A549 (cell line): Measurements from ENCODE around the gene SYCP3. TPM values are rescaled to one million over a fixed set of nuclear protein-coding genes. Genes with fewer than 3 reads are reported as not detected.

ENCODE experiments used
- ATAC-seq, 2 experiments: fragments of 200-7000 bp in 1 of 2; fragments of >200 bp in 1 of 2; cut with Nextera tagmentation in 1 of 2; cut with Tn5 transposase in 1 of 2; 3 replicates each; pipeline versions ENCODE4 v1.8.0 to v1.9.1; 2018 to 2020; ENCODE audit warnings: mild to moderate bottlenecking in 1 of 2, moderate library complexity in 1 of 2
- CTCF ChIA-PET: fragments of 300-600 bp; sonication (Branson Sonifier 250); formaldehyde crosslinking; extraction: SDS; loops from one replicate; lab custom pipeline; 2021; ENCODE audit warnings: antibody characterized with exemption, inconsistent platforms; lab: Yijun Ruan, JAX
- POLR2A ChIA-PET: fragments of 350-600 bp; formaldehyde crosslinking; extraction: SDS; loops from one replicate; lab custom pipeline; 2021; ENCODE audit warnings: antibody characterized with exemption, inconsistent platforms; lab: Yijun Ruan, JAX
- DNase-seq, 2 experiments: peaks; one replicate each; pipeline versions ENCODE4 v3.0.0 to v3.0.0-alpha.2; 2011 to 2016; ENCODE audit warnings: low read depth in 1 of 2, low spot score in 1 of 2
- FAIRE-seq: peaks from 2 replicates; lab custom pipeline; 2011; peaks lifted over from hg19 to GRCh38; lab: Jason Lieb, UNC
- H3K27ac ChIP-seq, 2 experiments: fragments of >200 bp; sonication (Bioruptor Twin); formaldehyde crosslinking; 3 replicates each; pipeline ENCODE4 v1.5.1; 2016 to 2017
- H3K4me1 ChIP-seq: fragments of >200 bp; sonication (Bioruptor Twin); formaldehyde crosslinking; 3 replicates; pipeline ENCODE4 v1.6.1; 2016
- H3K4me2 ChIP-seq: fragments of >200 bp; sonication (Bioruptor Twin); formaldehyde crosslinking; 3 replicates; pipeline ENCODE4 v1.6.1; 2016
- H3K4me3 ChIP-seq: fragments of >200 bp; sonication (Bioruptor Twin); formaldehyde crosslinking; 3 replicates; pipeline ENCODE4 v1.5.1; 2016
- H3K9me3 ChIP-seq: fragments of >200 bp; sonication (Bioruptor Twin); formaldehyde crosslinking; 3 replicates; pipeline ENCODE4 v1.6.1; 2016
- BHLHE40 ChIP-seq: IDR thresholded peaks from 2 replicates; pipeline ENCODE4 v1.6.1; 2012; ENCODE audit warnings: low read depth, low read length, inconsistent platforms
- EP300 ChIP-seq, 2 experiments: fragments of >200 bp; sonication (Bioruptor Twin); formaldehyde crosslinking; IDR thresholded peaks; 2 replicates in 1 of 2; 3 replicates in 1 of 2; pipeline ENCODE4 v1.6.1; 2016 to 2017
- HDAC2 ChIP-seq: fragments of 200-600 bp; sonication (generic); IDR thresholded peaks from 2 replicates; pipeline ENCODE4 v1.6.1; 2016
- HOXB5 ChIP-seq: fragments of 250-450 bp; sonication (Bioruptor Pico); IDR thresholded peaks from 2 replicates; pipeline ENCODE4 v1.5.0; 2020; ENCODE audit warnings: mild to moderate bottlenecking, moderate library complexity
- JUNB ChIP-seq: fragments of >200 bp; sonication (Bioruptor Twin); formaldehyde crosslinking; IDR thresholded peaks from 2 replicates; pipeline ENCODE4 v1.6.1; 2016
- KDM1A ChIP-seq: fragments of 200-600 bp; sonication (generic); IDR thresholded peaks from 2 replicates; pipeline ENCODE4 v1.6.1; 2016; ENCODE audit warnings: low read depth, mild to moderate bottlenecking
- TFCP2L1 ChIP-seq: fragments of 250-450 bp; sonication (Bioruptor Pico); IDR thresholded peaks from 2 replicates; pipeline ENCODE4 v1.5.0; 2021; ENCODE audit warnings: mild to moderate bottlenecking
- WGBS: methylation state at CpG from one replicate; pipeline ENCODE4 v1.1.6; 2017; ENCODE audit errors: missing lambda C conversion rate; 5-methylcytosine and 5-hydroxymethylcytosine counted together
- polyA plus RNA-seq, 4 experiments: library from polyadenylated mRNA; depleted of rRNA in 3 of 4; stranded (reverse); fragments of >200 nt; fragmentation: RNase III in 1 of 4; extraction: RNeasy Plus Mini Kit Qiagen cat#74134 plus additional on column Dnase treatment in 1 of 4; gene quantifications; 2 replicates in 3 of 4; 3 replicates in 1 of 4; pipeline ENCODE4 v1.2.3, GENCODE V29; 2011 to 2017
- TF ChIP-seq, protein P1 (sequence below): fragments of 250-450 bp; sonication (Bioruptor Pico); IDR thresholded peaks from 2 replicates; pipeline ENCODE4 v1.5.0; 2020; ENCODE audit warnings: low read depth, mild to moderate bottlenecking, moderate library complexity
- TF ChIP-seq, protein P2 (sequence below): fragments of 450-650 bp; IDR thresholded peaks from 2 replicates; pipeline ENCODE4 v1.6.1; 2014; ENCODE audit warnings: antibody characterized with exemption
- TF ChIP-seq, protein P3 (sequence below): fragments of 150-350 bp; IDR thresholded peaks from 2 replicates; pipeline ENCODE4 v1.6.1; 2014; ENCODE audit warnings: low read depth, mild to moderate bottlenecking, low read length
- TF ChIP-seq, protein P4 (sequence below): fragments of 200-600 bp; sonication (generic); IDR thresholded peaks from 2 replicates; pipeline ENCODE4 v1.6.1; 2016; ENCODE audit warnings: antibody characterized with exemption, mild to moderate bottlenecking, moderate library complexity
- TF ChIP-seq, protein P5 (sequence below): IDR thresholded peaks from 2 replicates; pipeline ENCODE4 v1.6.1; 2012

The SYCP3 gene
- polyA plus RNA-seq, 2 of the 4 experiments (the other 2 are of a cell fraction), result 0.14 to 0.27 TPM

DNA sequence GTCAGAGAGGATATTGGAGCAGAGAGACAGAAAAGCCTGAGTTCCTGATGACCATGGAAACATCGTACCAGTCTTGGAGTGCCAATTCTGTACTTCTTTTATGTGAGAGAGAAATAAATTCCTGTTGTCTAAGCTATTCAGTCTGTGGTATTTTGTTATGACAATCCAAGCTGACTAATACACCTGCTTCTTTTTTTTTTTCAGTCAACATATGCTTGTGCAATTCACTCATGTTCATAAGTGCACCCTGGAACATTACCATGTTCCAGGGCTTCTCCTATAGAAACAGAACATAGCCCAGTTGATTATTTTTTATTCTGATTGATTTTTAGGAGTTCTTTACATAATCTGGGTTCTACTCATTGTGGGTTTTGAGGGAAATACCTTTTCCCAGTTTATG is 43.6 kb downstream of the SYCP3 start:
- no peak for FAIRE-seq
- ChIA-PET POLR2A (no interaction called here), CTCF (interaction anchor here (0.6 kb wide), 1 partner anchor 133 kb away, joined by 3 read pairs; no protein-coding TSS in a partner anchor)
- 93% methylated on average over 1 of the region's 1 CpG for WGBS
- Histone ChIP-seq H3K4me2 (no peak overlapping the region), H3K27ac (no peak overlapping the region), H3K4me1 (peaks cover 20% of the 10 kb centered on the region), H3K4me3 (no peak overlapping the region), H3K9me3 (no peaks in the 10 kb centered on the region)
- TF ChIP-seq, protein P1, sequence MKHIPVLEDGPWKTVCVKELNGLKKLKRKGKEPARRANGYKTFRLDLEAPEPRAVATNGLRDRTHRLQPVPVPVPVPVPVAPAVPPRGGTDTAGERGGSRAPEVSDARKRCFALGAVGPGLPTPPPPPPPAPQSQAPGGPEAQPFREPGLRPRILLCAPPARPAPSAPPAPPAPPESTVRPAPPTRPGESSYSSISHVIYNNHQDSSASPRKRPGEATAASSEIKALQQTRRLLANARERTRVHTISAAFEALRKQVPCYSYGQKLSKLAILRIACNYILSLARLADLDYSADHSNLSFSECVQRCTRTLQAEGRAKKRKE (CRISPR knock-in tag), result no peak
- TF ChIP-seq HOXB5 (CRISPR knock-in tag) (no peak), HDAC2 (no peak), KDM1A (no peak)
- TF ChIP-seq, protein P2, sequence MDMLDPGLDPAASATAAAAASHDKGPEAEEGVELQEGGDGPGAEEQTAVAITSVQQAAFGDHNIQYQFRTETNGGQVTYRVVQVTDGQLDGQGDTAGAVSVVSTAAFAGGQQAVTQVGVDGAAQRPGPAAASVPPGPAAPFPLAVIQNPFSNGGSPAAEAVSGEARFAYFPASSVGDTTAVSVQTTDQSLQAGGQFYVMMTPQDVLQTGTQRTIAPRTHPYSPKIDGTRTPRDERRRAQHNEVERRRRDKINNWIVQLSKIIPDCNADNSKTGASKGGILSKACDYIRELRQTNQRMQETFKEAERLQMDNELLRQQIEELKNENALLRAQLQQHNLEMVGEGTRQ, result no peak
- DNase-seq, result no peak
- no peak for ATAC-seq

DNA sequence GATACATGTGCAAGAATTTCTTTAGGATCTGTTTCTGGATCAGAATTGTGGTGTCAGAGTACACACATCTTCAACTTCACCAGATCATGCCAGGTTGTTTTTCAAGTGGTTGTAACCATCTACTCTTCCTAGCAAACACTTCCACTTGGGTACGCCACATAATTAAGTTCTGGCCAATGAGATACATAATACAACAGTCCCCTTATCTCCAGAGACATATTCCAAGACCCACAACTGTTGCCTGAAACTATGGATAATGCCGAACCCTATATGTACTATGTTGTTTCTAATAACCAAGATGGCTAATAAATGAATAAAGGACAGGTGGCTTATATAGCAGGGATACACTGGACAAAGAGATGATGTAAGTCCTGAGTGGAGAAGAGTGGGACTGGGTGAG is 44.3 kb downstream of the SYCP3 start:
- DNase-seq, result no peak
- peaks cover 14% of the 10 kb centered on the region; the same call in 2 of the 3 replicates for H3K4me1 ChIP-seq
- no peak overlapping the region for H3K27ac ChIP-seq
- 92% methylated on average over 2 of the region's 2 CpGs for WGBS
- no peak for ATAC-seq
- CTCF ChIA-PET, result interaction anchor here (0.6 kb wide), 1 partner anchor 134 kb away, joined by 3 read pairs; no protein-coding TSS in a partner anchor
- POLR2A ChIA-PET, result no interaction called here
- TF ChIP-seq JUNB (no peak), EP300 (IDR thresholded peaks at IDR 0.05) (no peak), TFCP2L1 (CRISPR knock-in tag) (no peak)
- H3K9me3 ChIP-seq, result no peaks in the 10 kb centered on the region
- no peak overlapping the region for H3K4me3 ChIP-seq
- no peak for FAIRE-seq
- no peak overlapping the region for H3K4me2 ChIP-seq

DNA sequence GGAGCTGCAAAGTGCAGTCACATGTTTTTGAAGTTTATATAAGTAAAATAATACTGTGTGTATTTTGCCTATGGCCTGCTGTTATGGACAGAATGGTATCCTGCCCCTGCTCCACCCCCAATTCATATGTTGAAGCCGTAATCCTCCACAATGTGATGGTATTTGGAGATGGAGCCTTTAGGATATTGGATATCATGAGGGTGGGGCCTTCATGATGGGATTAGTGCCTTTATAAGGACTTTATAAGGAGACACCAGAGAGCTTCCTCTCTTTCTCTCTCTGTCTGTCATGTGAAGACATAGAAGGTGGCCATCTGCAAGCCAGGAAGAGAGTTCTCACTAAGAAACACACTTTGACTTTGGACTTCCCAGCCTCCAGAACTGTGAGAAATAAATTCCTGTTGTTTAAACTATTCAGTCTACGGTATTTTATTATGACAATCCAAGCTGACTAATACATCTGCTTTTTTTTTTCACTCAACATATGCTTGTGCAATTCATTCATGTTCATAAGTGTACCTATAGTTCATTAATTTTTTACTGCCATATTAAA is 44.9 kb downstream of the SYCP3 start:
- Histone ChIP-seq H3K4me3 (no peak overlapping the region), H3K4me1 (peaks cover 10% of the 10 kb centered on the region; the same call in 1 of the 3 replicates), H3K27ac (no peak overlapping the region), H3K9me3 (no peaks in the 10 kb centered on the region), H3K4me2 (no peak overlapping the region)
- POLR2A ChIA-PET, result no interaction called here
- DNase-seq (no peak), ATAC-seq (no peak), FAIRE-seq (no peak)
- no peak for TF ChIP-seq BHLHE40
- TF ChIP-seq KDM1A, result no peak
- TF ChIP-seq EP300 (IDR thresholded peaks at IDR 0.05), result no peak
- TF ChIP-seq, protein P3, sequence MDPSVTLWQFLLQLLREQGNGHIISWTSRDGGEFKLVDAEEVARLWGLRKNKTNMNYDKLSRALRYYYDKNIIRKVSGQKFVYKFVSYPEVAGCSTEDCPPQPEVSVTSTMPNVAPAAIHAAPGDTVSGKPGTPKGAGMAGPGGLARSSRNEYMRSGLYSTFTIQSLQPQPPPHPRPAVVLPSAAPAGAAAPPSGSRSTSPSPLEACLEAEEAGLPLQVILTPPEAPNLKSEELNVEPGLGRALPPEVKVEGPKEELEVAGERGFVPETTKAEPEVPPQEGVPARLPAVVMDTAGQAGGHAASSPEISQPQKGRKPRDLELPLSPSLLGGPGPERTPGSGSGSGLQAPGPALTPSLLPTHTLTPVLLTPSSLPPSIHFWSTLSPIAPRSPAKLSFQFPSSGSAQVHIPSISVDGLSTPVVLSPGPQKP, result no peak
- TF ChIP-seq, protein P4, sequence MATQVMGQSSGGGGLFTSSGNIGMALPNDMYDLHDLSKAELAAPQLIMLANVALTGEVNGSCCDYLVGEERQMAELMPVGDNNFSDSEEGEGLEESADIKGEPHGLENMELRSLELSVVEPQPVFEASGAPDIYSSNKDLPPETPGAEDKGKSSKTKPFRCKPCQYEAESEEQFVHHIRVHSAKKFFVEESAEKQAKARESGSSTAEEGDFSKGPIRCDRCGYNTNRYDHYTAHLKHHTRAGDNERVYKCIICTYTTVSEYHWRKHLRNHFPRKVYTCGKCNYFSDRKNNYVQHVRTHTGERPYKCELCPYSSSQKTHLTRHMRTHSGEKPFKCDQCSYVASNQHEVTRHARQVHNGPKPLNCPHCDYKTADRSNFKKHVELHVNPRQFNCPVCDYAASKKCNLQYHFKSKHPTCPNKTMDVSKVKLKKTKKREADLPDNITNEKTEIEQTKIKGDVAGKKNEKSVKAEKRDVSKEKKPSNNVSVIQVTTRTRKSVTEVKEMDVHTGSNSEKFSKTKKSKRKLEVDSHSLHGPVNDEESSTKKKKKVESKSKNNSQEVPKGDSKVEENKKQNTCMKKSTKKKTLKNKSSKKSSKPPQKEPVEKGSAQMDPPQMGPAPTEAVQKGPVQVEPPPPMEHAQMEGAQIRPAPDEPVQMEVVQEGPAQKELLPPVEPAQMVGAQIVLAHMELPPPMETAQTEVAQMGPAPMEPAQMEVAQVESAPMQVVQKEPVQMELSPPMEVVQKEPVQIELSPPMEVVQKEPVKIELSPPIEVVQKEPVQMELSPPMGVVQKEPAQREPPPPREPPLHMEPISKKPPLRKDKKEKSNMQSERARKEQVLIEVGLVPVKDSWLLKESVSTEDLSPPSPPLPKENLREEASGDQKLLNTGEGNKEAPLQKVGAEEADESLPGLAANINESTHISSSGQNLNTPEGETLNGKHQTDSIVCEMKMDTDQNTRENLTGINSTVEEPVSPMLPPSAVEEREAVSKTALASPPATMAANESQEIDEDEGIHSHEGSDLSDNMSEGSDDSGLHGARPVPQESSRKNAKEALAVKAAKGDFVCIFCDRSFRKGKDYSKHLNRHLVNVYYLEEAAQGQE, result no peak
- TF ChIP-seq, protein P5, sequence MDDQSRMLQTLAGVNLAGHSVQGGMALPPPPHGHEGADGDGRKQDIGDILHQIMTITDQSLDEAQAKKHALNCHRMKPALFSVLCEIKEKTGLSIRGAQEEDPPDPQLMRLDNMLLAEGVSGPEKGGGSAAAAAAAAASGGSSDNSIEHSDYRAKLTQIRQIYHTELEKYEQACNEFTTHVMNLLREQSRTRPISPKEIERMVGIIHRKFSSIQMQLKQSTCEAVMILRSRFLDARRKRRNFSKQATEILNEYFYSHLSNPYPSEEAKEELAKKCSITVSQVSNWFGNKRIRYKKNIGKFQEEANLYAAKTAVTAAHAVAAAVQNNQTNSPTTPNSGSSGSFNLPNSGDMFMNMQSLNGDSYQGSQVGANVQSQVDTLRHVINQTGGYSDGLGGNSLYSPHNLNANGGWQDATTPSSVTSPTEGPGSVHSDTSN, result no peak
- WGBS, result 71% methylated on average over 2 of the region's 2 CpGs
- CTCF ChIA-PET, result interaction anchor here (1.3 kb wide), 1 partner anchor 24 kb away, joined by 3 read pairs; no protein-coding TSS in a partner anchor
